HepG2 (cell line): ENCODE measurements around the gene COX7A2L. TPM values are rescaled to one million over a fixed set of nuclear protein-coding genes. Genes with fewer than 3 reads are reported as not detected.

ENCODE experiments used
- CREB3 ChIP-seq: sonication (generic); formaldehyde crosslinking; IDR thresholded peaks from 2 replicates; pipeline ENCODE4 v1.5.0; 2020; ENCODE audit warnings: missing genetic modification reagents
- HMGA1 ChIP-seq: sonication (generic); formaldehyde crosslinking; conservative IDR thresholded peaks from 2 replicates; pipeline ENCODE4 v1.4.0; 2020; ENCODE audit warnings: missing genetic modification reagents
- KAT8 ChIP-seq: IDR thresholded peaks from 2 replicates; pipeline ENCODE4 v1.6.1; 2016; ENCODE audit warnings: missing genetic modification reagents, missing compliant biosample characterization
- MEIS2 ChIP-seq: sonication (generic); formaldehyde crosslinking; IDR thresholded peaks from 2 replicates; pipeline ENCODE4 v1.9.0; 2021; ENCODE audit warnings: mild to moderate bottlenecking, missing genetic modification reagents
- NFE2L2 ChIP-seq: fragments of 150-350 bp; IDR thresholded peaks from 2 replicates; pipeline ENCODE4 v1.6.1; 2014; ENCODE audit warnings: low read length
- POGK ChIP-seq: sonication (generic); formaldehyde crosslinking; conservative IDR thresholded peaks from 2 replicates; pipeline ENCODE4 v1.8.0; 2022; ENCODE audit warnings: mild to moderate bottlenecking, moderate library complexity, missing genetic modification reagents
- RBM22 ChIP-seq: fragments of 200-400 bp; formaldehyde crosslinking; optimal IDR thresholded peaks from 2 replicates; pipeline ENCODE3; 2017; ENCODE audit warnings: mild to moderate bottlenecking, low read length, moderate library complexity
- SAP130 ChIP-seq: IDR thresholded peaks from 2 replicates; pipeline ENCODE4 v1.6.1; 2016; ENCODE audit warnings: low read depth
- ZNF510 ChIP-seq: sonication (generic); formaldehyde crosslinking; IDR thresholded peaks from 2 replicates; pipeline ENCODE4 v1.4.0; 2020; ENCODE audit warnings: low read depth, mild to moderate bottlenecking, missing genetic modification reagents
- ZNF605 ChIP-seq: sonication (generic); formaldehyde crosslinking; IDR thresholded peaks from 2 replicates; pipeline ENCODE4 v1.8.0; 2022; ENCODE audit warnings: mild to moderate bottlenecking, missing genetic modification reagents
- ZNF724P ChIP-seq: sonication (generic); formaldehyde crosslinking; IDR thresholded peaks from 2 replicates; pipeline ENCODE4 v1.8.0; 2022; ENCODE audit warnings: missing genetic modification reagents, borderline replicate concordance
- polyA plus RNA-seq, 8 experiments: library from polyadenylated mRNA; depleted of rRNA in 3 of 8; stranded (reverse) in 7 of 8; unstranded in 1 of 8; fragments of >200 nt; fragmentation: Illumina TruSeq in 4 of 8; extraction: Trizol in 4 of 8; gene quantifications; 2 replicates each; pipeline versions ENCODE4 v1.2.1 to v1.2.3, GENCODE V29; 2011 to 2016; ENCODE audit warnings: low read depth in 4 of 8, missing spikeins in 1 of 8, mixed read lengths in 1 of 8; ENCODE audit not compliant: insufficient read depth in 1 of 8
- total RNA-seq, 5 experiments: library from RNA; depleted of rRNA; stranded (reverse); fragments of >200 nt; fragmentation: Illumina TruSeq; extraction: Trizol; gene quantifications; 2 replicates each; pipeline ENCODE4 v1.2.3, GENCODE V29; 2016; ENCODE audit warnings: low read depth in 1 of 5
- TF ChIP-seq, protein P1 (sequence below): sonication (generic); formaldehyde crosslinking; IDR thresholded peaks from one replicate; pipeline ENCODE4 v1.5.1; 2020; ENCODE audit warnings: mild to moderate bottlenecking, missing genetic modification reagents; ENCODE audit errors: not compliant biosample characterization
- TF ChIP-seq, protein P2 (sequence below): sonication (generic); formaldehyde crosslinking; conservative IDR thresholded peaks from 2 replicates; pipeline ENCODE4 v1.4.0; 2020; ENCODE audit warnings: missing genetic modification reagents
- TF ChIP-seq, protein P3 (sequence below): sonication (generic); formaldehyde crosslinking; IDR thresholded peaks from 2 replicates; pipeline ENCODE4 v1.5.0; 2020; ENCODE audit warnings: mild to moderate bottlenecking, missing genetic modification reagents, borderline replicate concordance

COX7A2L gene
- total and polyA plus RNA-seq, 2 of the 13 experiments (the other 11 are each of a cell fraction or from before 2014, with no cell fraction given), result 155 to 201 TPM

GRCh38 chr2:42336361-42336965 lies 24.6 kb downstream of the COX7A2L start (continued):
- TF ChIP-seq, protein P1, sequence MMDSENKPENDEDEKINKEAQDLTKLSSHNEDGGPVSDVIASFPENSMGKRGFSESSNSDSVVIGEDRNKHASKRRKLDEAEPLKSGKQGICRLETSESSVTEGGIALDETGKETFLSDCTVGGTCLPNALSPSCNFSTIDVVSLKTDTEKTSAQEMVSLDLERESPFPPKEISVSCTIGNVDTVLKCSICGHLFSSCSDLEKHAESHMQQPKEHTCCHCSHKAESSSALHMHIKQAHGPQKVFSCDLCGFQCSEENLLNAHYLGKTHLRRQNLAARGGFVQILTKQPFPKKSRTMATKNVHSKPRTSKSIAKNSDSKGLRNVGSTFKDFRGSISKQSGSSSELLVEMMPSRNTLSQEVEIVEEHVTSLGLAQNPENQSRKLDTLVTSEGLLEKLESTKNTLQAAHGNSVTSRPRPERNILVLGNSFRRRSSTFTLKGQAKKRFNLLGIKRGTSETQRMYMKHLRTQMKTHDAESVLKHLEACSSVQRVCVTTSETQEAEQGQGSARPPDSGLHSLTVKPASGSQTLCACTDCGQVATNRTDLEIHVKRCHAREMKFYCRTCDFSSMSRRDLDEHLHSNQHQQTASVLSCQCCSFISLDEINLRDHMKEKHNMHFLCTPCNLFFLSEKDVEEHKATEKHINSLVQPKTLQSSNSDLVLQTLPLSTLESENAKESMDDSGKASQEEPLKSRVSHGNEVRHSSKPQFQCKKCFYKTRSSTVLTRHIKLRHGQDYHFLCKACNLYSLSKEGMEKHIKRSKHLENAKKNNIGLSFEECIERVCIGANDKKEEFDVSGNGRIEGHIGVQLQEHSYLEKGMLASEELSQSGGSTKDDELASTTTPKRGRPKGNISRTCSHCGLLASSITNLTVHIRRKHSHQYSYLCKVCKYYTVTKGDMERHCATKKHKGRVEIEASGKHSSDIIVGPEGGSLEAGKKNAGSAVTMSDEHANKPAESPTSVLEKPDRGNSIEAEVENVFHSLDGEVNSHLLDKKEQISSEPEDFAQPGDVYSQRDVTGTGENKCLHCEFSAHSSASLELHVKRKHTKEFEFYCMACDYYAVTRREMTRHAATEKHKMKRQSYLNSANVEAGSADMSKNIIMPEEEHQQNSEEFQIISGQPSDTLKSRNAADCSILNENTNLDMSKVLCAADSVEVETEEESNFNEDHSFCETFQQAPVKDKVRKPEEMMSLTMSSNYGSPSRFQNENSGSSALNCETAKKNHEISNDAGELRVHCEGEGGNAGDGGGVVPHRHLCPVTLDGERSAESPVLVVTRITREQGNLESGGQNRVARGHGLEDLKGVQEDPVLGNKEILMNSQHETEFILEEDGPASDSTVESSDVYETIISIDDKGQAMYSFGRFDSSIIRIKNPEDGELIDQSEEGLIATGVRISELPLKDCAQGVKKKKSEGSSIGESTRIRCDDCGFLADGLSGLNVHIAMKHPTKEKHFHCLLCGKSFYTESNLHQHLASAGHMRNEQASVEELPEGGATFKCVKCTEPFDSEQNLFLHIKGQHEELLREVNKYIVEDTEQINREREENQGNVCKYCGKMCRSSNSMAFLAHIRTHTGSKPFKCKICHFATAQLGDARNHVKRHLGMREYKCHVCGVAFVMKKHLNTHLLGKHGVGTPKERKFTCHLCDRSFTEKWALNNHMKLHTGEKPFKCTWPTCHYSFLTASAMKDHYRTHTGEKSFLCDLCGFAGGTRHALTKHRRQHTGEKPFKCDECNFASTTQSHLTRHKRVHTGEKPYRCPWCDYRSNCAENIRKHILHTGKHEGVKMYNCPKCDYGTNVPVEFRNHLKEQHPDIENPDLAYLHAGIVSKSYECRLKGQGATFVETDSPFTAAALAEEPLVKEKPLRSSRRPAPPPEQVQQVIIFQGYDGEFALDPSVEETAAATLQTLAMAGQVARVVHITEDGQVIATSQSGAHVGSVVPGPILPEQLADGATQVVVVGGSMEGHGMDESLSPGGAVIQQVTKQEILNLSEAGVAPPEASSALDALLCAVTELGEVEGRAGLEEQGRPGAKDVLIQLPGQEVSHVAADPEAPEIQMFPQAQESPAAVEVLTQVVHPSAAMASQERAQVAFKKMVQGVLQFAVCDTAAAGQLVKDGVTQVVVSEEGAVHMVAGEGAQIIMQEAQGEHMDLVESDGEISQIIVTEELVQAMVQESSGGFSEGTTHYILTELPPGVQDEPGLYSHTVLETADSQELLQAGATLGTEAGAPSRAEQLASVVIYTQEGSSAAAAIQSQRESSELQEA (CRISPR knock-in tag), result no peak
- no peak for TF ChIP-seq ZNF724P
- no peak for TF ChIP-seq NFE2L2
- no peak for TF ChIP-seq KAT8
- 0 out of 2 replicates have a peak, but pooled peaks have one; percentile 1 for TF ChIP-seq SAP130 (CRISPR knock-in tag)
- no peak for TF ChIP-seq CREB3 (CRISPR knock-in tag)
- peak; percentile 43; the same call in 1 of the 2 replicates for TF ChIP-seq MEIS2 (CRISPR knock-in tag)
- TF ChIP-seq, protein P2, sequence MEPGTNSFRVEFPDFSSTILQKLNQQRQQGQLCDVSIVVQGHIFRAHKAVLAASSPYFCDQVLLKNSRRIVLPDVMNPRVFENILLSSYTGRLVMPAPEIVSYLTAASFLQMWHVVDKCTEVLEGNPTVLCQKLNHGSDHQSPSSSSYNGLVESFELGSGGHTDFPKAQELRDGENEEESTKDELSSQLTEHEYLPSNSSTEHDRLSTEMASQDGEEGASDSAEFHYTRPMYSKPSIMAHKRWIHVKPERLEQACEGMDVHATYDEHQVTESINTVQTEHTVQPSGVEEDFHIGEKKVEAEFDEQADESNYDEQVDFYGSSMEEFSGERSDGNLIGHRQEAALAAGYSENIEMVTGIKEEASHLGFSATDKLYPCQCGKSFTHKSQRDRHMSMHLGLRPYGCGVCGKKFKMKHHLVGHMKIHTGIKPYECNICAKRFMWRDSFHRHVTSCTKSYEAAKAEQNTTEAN (CRISPR knock-in tag), result no peak
- no peak; the same call in 1 of the 2 replicates for TF ChIP-seq ZNF605
- TF ChIP-seq HMGA1 (CRISPR knock-in tag), result no peak
- no peak for TF ChIP-seq ZNF510
- TF ChIP-seq, protein P3, sequence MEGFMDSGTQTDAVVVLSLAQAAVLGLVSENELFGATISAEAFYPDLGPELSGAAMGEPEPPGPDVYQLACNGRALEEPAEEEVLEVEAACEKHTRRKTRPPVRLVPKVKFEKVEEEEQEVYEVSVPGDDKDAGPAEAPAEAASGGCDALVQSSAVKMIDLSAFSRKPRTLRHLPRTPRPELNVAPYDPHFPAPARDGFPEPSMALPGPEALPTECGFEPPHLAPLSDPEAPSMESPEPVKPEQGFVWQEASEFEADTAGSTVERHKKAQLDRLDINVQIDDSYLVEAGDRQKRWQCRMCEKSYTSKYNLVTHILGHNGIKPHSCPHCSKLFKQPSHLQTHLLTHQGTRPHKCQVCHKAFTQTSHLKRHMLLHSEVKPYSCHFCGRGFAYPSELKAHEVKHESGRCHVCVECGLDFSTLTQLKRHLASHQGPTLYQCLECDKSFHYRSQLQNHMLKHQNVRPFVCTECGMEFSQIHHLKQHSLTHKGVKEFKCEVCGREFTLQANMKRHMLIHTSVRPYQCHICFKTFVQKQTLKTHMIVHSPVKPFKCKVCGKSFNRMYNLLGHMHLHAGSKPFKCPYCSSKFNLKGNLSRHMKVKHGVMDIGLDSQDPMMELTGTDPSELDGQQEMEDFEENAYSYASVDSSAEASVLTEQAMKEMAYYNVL (CRISPR knock-in tag), result no peak
- TF ChIP-seq RBM22, result peak; percentile 98
- 0 out of 2 replicates have a peak, but pooled peaks have one; percentile 46 for TF ChIP-seq POGK (CRISPR knock-in tag)
